Activated CD8-positive, alpha-beta memory T cell treated with anti-CD3 and anti-CD28 coated beads for 1 hour (primary cell): Measurements from ENCODE around the gene ORMDL3.
"Not testable (repeated sequence)": the region's sequence is repeated elsewhere in the genome, so short reads cannot be mapped to it uniquely, and the experiment has no call there.

Source experiments
- DNase-seq, 2 donors: peaks; one replicate each; pipeline ENCODE4 v3.0.0-alpha.2; 2020; ENCODE audit warnings: low read depth in 1 of 2; ENCODE audit errors: extremely low read depth in 1 of 2

The ORMDL3 gene

GRCh38 chr17:39950871-39951348, 23.5 kb upstream of the ORMDL3 start:
- DNase-seq, result no peak

DNA sequence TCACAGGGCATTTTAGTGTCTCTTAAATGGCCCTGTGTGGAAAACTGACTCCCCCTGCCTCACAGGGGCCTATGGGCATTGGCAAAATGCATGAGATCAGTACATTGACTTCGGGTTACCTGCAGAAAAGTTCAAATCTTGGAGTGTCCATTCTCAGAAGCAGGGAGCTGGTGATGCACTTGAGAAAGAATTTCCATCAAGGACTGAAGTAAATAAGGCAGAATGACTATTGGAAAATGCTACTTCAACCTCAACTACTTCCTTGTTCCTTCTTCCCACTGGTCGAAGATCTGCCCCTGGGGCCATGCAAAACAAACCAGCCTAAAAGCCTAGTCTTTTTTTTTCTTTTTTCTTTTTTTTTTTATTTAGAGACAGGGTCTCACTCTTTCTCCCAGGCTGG, 21.6 kb upstream of the ORMDL3 start:
- DNase-seq, result no peak

- DNase-seq, result not testable (repeated sequence)
These were observed 21.1 kb upstream of the ORMDL3 start for GRCh38 chr17:39948489-39948828.

DNA sequence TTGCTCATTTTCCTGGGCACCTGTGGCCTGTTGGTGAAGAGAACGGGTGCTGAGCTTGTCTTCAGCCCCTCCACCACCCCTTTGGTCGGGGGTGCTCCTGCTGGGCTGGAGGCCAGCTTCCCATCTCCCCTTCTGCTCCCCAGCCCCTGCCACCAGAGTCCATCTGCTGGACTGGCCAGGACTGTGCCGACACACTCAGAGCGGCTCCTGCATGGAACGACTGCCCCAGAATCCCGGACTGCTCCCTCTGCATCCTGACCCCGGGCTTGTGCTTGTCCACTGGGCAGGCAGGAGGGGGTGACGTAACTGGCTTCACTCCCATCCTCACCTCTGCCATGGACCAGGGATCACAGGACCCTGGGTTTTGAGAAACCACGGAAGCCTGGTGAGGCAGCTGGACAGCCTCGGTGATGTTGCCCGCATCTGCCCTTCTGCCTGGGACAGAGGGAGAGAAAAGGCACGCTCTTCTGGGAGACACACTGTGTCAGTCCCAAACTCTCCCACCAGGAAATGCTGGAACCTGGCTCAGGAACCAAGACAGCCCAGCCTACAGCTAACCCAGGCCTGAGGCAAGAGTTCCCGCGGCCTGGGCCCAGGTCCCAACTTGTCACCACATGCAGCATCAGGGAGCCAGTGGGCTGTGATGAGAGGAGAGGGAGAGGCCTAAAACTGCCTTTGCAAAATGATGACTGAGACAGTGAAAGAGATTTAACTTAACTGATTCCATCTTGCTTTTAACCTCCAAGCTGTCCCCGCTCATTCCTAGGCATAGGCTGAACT, 19.3 kb upstream of the ORMDL3 start:
- DNase-seq, result no peak

GRCh38 chr17:39944393-39944711, 17.0 kb upstream of the ORMDL3 start:
- DNase-seq, result no peak

- DNase-seq, result no peak
These were observed 16.4 kb upstream of the ORMDL3 start for GRCh38 chr17:39943702-39944392.

- DNase-seq, result no peak
These were observed 12.4 kb upstream of the ORMDL3 start for GRCh38 chr17:39939588-39940419.

GRCh38 chr17:39939106-39939505, 11.7 kb upstream of the ORMDL3 start:
- no peak for DNase-seq

DNA sequence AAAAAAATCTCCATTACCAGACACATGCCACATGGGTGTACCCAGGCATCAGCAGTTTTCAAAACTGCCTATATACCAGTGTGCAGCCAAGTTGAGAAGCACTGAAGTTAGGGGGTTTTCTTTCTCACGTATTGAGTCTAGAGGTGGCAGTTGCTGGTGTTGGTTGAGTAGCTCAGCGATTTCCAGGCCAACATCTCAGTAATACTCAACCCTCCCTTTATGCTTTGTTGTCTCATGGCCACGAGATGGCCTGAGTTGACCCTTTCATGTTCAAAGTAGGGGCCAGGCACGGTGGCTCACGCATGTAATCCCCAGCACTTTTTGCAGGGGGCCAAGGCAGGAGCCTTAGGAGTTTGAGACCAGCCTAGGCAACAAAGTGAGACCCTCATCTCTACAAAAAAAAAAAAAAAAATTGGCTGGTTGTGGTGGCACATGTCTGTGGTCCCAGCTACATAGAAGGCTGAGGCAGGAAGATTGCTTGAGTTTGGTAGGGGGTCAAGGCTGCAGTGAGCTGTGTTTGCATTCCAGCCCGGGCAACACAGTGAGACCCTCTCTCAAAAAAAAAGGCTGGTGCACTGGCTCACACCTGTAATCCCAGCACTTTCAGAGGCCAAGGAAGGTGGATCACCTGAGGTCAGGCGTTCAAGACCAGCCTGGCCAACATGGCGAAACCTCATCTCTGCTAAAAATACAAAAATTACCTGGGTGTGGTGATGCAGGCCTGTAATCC, 10.9 kb upstream of the ORMDL3 start:
- no peak for DNase-seq

DNA sequence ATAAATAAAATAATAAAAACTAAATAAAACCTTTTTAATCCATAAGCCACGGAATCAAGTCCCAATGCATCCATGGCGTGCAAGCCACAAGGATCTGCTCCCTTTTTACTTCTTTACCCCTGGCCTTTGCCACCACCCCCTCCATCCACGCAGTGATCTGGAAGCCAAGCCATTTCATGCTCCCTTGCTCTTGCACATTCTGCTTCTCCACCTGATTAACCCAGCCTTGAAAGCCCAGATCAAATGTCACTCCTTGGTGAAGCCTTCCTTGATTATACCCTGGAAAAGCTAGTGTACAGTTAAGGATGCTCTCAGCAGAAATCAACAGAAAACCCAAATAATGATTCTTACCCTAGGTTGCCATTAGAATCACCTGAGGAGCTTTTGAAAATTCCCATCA, 10.0 kb upstream of the ORMDL3 start:
- DNase-seq, result no peak

- no peak for DNase-seq
These were observed 8.5 kb upstream of the ORMDL3 start for GRCh38 chr17:39935909-39936308.

DNA sequence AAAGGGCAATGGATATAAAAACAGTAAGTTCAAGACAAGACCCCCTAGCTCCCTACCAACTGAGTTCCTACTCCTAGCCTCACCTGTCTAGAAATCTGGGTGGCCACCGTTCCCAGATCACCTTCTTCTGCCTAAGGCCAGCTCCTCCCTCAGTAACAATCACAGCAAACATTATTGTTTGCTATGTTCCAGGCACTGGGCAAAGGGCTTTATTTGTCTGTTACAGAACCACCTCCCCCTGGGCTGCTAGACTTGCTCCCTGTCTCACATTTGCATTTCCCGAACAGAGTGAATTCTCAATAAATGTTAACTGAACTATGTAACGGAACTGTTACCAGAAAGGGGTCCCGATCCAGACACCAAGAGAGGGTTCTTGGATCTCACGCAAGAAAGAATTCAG, 6.9 kb upstream of the ORMDL3 start:
- no peak for DNase-seq

DNA sequence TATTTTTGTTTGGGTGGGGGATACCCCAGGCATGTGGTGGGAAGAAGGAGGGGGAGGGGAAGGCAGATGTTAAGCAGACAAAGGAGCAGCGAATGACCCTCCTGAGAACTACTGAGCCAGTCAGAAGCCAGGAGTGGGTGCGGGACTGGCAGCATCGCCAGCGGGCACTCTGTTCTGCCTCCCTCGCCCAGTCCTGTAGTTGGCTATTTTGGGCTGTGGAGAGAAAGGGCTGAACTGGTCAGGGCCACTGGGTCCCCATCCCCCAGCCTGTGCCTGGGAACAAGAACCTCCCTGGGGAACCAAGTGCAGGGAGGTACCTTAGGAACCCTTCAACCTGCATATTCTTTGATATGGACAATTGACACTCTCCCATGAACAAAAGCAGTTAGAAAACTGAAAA, 6.5 kb upstream of the ORMDL3 start:
- DNase-seq, result no peak

DNA sequence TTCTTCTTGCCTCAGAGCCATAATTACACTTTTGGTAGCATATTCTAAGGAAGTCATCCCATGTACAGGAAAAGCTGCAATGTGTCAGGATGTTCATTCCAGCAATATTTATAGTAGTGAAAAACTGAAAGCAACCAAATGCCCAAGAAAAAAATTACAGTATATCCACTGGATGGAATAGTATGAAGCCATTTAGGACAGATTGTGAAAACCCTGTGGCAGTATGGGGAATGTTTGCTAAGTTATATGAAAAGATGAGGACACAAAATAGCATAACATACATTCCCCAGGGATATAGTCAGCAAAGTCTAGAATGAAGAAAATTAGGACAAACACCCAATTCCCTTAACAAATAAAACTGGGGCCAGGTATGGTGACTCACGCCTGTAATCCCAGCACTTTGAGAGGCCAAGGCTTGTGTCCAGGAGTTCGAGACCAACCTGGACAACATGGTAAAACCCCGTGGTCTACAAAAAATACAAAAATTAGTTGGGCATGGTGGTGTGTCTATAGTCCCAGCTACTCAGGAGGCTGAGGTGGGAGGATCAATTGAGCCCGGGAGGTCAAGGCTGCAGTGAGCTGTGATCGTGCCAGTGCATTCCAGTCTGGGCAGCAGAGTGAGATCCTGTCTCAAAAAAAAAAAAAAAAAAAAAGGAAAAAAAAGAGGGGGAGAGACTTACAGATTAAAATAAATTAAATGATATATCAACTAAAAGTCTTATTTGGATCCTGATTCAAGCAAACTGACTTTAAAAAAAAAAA, 2.4 kb upstream of the ORMDL3 start:
- DNase-seq, result no peak

DNA sequence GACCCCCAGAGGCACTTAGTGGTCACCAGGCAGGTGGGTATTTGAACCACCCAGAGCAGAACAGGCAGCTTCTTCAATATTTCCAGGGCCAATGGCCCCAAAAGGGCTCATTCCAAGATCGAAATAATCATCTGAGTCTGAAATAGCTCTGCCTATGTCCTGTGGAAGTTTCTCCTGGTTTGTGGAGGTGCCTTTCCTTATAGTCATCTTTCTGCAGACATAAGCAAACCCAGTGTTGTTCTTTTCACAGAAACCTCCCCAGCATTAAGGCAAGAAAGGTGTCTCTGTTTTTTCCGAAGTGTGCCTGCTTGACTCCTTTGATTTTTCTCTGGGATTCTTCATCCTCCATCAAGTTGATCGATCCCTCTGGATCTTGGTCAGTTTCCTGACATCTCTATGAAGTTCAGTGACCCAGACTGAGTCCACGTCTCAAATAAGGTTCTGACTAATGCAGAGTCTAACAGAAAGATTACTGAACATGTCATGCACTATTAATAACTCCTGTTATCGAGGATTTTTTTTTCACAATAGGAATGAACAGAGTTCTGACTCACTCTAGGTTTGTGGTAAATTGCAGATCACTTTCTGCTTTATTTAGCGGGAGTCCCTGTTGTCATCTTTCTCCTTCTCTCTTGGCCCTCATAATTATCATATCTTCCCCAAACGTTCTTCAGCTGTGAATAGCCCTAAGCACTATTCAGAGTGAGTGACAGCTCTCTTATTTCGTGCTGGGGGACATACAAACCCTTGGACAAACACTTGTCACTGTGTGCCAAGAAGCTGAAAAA, 1.7 kb upstream of the ORMDL3 start:
- DNase-seq, result no peak

DNA sequence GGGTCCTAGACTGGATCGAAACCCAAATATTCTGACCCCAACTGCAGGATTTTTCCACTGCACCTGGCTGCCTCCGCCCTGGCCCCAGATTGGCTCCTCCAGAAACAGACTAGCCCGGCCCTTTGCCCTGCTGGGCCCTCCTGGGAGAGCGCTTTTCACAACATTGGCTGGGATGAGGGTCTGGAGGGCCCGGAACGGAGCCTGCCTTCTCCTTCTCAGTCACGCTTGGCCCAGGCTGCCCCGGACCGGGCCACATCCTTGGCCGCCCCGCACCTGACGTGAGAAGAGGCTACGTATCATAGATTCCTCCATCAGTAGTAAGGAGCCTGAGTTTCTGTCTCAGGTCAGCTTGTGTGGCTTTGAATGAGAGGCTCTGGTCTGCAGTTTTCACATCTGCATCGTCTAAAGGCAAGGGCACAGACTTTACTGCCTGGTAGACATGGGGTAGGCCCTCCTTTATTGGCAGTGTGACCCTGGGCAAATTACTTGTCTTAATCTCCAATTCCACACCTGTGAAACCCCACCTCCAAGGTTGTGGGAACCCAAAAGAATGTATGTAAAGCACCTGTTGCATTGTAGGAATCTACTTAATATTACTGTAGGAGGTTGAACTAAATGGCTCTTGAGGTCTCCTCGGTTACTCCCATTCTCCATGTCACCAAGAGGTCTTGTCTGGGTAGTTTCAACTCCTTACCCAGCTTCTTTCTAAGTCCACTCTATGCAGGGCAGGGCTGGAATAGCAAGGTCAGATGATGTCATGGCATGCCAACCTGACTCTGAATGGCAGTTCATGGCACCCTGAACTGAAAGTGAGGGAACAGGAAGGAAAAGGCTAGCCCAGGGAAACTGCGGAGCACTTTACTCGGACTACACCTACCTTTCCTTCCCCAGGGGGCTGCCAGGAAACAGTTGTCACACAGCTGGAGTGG, 792 bp upstream of the ORMDL3 start:
- no peak for DNase-seq

DNA sequence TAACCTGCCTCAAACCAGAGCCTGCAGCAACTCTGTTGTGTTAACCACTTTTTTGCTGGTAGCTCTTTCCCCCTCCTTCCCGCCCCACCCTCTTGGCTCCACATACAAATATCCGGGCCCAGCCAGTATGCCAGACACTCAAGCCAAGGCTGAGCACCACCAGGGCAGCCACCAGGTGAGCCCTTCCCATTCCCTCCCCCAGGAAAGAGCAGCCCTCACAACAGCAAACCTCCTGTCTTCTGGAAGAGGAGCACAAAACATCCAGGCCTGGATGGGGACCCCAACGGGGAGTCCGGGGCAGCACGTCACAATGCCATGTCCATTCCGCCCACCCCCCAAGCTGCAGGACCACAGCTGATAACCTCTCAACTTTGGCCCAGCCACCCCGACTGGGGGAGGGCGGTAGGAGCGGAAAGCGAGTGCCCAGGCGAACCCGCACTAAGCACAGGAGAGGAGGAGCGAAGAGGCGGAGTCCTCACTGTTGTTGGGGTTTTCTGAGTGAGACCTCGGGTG, 757 bp downstream of the ORMDL3 start:
- DNase-seq, result peak in 1 of 2 donors; percentile 39

GRCh38 chr17:39926135-39926587, 1.2 kb downstream of the ORMDL3 start:
- DNase-seq, result no peak
